GM23338 (cell line): ENCODE results near the gene DR1. TPM values are rescaled to one million over a fixed set of nuclear protein-coding genes. Genes with fewer than 3 reads are reported as not detected.

ENCODE experiments used
- ATAC-seq: fragments of 200-7000 bp; cut with Tn5 transposase; 3 replicates; pipeline ENCODE4 v1.9.1; 2020
- DNase-seq: peaks from one replicate; pipeline ENCODE4 v3.0.0-alpha.2; 2015; ENCODE audit warnings: low spot score
- H2AFZ ChIP-seq: fragments of 200-600 bp; sonication (generic); 2 replicates; pipeline ENCODE4 v1.8.0; 2016; ENCODE audit warnings: antibody characterized with exemption, mild to moderate bottlenecking, moderate library complexity
- H3F3A ChIP-seq: fragments of 200-600 bp; sonication (generic); replicated peaks from 2 replicates; pipeline ENCODE4 v1.8.0; 2017; ENCODE audit warnings: antibody characterized with exemption, mixed run types, low read depth
- H3K27ac ChIP-seq: fragments of 200-600 bp; sonication (generic); 2 replicates; pipeline ENCODE4 v1.6.1; 2016; ENCODE audit warnings: low read depth
- H3K27me3 ChIP-seq: fragments of 200-600 bp; sonication (generic); 2 replicates; pipeline ENCODE4 v1.8.0; 2016; ENCODE audit warnings: mild to moderate bottlenecking, mixed run types, moderate library complexity; ENCODE audit not compliant: insufficient read depth
- H3K36me3 ChIP-seq: fragments of 200-600 bp; sonication (generic); 2 replicates; pipeline ENCODE4 v1.8.0; 2016; ENCODE audit warnings: mild to moderate bottlenecking; ENCODE audit not compliant: insufficient read depth
- H3K4me1 ChIP-seq: fragments of 200-600 bp; sonication (generic); 2 replicates; pipeline ENCODE4 v1.8.0; 2016; ENCODE audit warnings: mild to moderate bottlenecking, moderate library complexity; ENCODE audit not compliant: insufficient read depth
- H3K4me2 ChIP-seq: fragments of 200-600 bp; sonication (generic); 2 replicates; pipeline ENCODE4 v1.7.1; 2017; ENCODE audit warnings: mixed run types
- H3K4me3 ChIP-seq: fragments of 200-600 bp; sonication (generic); 2 replicates; pipeline ENCODE4 v1.6.1; 2016; ENCODE audit warnings: mixed run types
- H3K79me2 ChIP-seq: fragments of 200-600 bp; sonication (generic); replicated peaks from 2 replicates; pipeline ENCODE4 v1.8.0; 2017; ENCODE audit warnings: mild to moderate bottlenecking; ENCODE audit not compliant: insufficient read depth
- H3K9me2 ChIP-seq: fragments of 200-600 bp; sonication (generic); 2 replicates; pipeline ENCODE4 v1.8.0; 2017; ENCODE audit not compliant: insufficient read depth
- H4K20me1 ChIP-seq: fragments of 200-600 bp; sonication (generic); replicated peaks from 2 replicates; pipeline ENCODE4 v1.8.0; 2017; ENCODE audit warnings: mild to moderate bottlenecking; ENCODE audit not compliant: insufficient read depth
- H3K27ac Mint-ChIP-seq: 2 replicates; pipeline ENCODE4 v1.8.0; 2020; ENCODE audit warnings: inconsistent platforms, mild to moderate bottlenecking, moderate library complexity, mixed read lengths
- H3K27me3 Mint-ChIP-seq: 3 replicates; pipeline ENCODE4 v1.8.0; 2022; ENCODE audit warnings: low read depth, mild to moderate bottlenecking, moderate library complexity, mixed read lengths, inconsistent platforms; ENCODE audit not compliant: insufficient read depth, poor library complexity
- H3K36me3 Mint-ChIP-seq: 3 replicates; pipeline ENCODE4 v1.8.0; 2021; ENCODE audit warnings: low read depth, mild to moderate bottlenecking, inconsistent platforms, moderate library complexity, mixed read lengths
- H3K4me1 Mint-ChIP-seq: 3 replicates; pipeline ENCODE4 v1.8.0; 2020; ENCODE audit warnings: mild to moderate bottlenecking, inconsistent platforms, mixed read lengths
- H3K4me3 Mint-ChIP-seq: 3 replicates; pipeline ENCODE4 v1.8.0; 2021; ENCODE audit warnings: moderate library complexity, mild to moderate bottlenecking, inconsistent platforms, mixed read lengths
- H3K9me3 Mint-ChIP-seq: 3 replicates; pipeline ENCODE4 v1.8.0; 2020; ENCODE audit warnings: moderate library complexity, mild to moderate bottlenecking, inconsistent platforms, mixed read lengths
- CREB1 ChIP-seq: fragments of 250-450 bp; sonication (Bioruptor Pico); IDR thresholded peaks from 2 replicates; pipeline ENCODE4 v1.5.0; 2020; ENCODE audit warnings: low read depth, mild to moderate bottlenecking, moderate library complexity
- REST ChIP-seq: IDR thresholded peaks from one replicate; pipeline ENCODE4 v1.6.1; 2018; ENCODE audit warnings: antibody characterized with exemption; ENCODE audit not compliant: unreplicated experiment
- ZNF331 ChIP-seq: fragments of 250-450 bp; sonication (Bioruptor Pico); IDR thresholded peaks from 2 replicates; pipeline ENCODE4 v1.5.0; 2020; ENCODE audit warnings: low read depth, mild to moderate bottlenecking, moderate library complexity
- polyA plus RNA-seq: library from polyadenylated mRNA; unstranded; fragments of >200 nt; fragmentation: Nextera tagmentation; extraction: Ambion mirVana; gene quantifications from 2 replicates; pipeline ENCODE4 v1.2.1, GENCODE V29; 2016
- total RNA-seq: library from RNA; depleted of rRNA; stranded (reverse); fragments of >200 nt; shearing (Covaris generic); gene quantifications from 2 replicates; pipeline ENCODE4 v1.2.3, GENCODE V29; 2014
- TF ChIP-seq, protein P1 (sequence below): fragments of 250-450 bp; sonication (Bioruptor Pico); IDR thresholded peaks from 2 replicates; pipeline ENCODE4 v1.5.0; 2020; ENCODE audit warnings: mild to moderate bottlenecking, moderate library complexity

Gene DR1
- total and polyA plus RNA-seq, 2 experiments from 2014 or later, result 20.9 to 61.2 TPM

- TF ChIP-seq CREB1 (CRISPR knock-in tag) (no peak), REST (no peak), ZNF331 (CRISPR knock-in tag) (no peak)
- TF ChIP-seq, protein P1, sequence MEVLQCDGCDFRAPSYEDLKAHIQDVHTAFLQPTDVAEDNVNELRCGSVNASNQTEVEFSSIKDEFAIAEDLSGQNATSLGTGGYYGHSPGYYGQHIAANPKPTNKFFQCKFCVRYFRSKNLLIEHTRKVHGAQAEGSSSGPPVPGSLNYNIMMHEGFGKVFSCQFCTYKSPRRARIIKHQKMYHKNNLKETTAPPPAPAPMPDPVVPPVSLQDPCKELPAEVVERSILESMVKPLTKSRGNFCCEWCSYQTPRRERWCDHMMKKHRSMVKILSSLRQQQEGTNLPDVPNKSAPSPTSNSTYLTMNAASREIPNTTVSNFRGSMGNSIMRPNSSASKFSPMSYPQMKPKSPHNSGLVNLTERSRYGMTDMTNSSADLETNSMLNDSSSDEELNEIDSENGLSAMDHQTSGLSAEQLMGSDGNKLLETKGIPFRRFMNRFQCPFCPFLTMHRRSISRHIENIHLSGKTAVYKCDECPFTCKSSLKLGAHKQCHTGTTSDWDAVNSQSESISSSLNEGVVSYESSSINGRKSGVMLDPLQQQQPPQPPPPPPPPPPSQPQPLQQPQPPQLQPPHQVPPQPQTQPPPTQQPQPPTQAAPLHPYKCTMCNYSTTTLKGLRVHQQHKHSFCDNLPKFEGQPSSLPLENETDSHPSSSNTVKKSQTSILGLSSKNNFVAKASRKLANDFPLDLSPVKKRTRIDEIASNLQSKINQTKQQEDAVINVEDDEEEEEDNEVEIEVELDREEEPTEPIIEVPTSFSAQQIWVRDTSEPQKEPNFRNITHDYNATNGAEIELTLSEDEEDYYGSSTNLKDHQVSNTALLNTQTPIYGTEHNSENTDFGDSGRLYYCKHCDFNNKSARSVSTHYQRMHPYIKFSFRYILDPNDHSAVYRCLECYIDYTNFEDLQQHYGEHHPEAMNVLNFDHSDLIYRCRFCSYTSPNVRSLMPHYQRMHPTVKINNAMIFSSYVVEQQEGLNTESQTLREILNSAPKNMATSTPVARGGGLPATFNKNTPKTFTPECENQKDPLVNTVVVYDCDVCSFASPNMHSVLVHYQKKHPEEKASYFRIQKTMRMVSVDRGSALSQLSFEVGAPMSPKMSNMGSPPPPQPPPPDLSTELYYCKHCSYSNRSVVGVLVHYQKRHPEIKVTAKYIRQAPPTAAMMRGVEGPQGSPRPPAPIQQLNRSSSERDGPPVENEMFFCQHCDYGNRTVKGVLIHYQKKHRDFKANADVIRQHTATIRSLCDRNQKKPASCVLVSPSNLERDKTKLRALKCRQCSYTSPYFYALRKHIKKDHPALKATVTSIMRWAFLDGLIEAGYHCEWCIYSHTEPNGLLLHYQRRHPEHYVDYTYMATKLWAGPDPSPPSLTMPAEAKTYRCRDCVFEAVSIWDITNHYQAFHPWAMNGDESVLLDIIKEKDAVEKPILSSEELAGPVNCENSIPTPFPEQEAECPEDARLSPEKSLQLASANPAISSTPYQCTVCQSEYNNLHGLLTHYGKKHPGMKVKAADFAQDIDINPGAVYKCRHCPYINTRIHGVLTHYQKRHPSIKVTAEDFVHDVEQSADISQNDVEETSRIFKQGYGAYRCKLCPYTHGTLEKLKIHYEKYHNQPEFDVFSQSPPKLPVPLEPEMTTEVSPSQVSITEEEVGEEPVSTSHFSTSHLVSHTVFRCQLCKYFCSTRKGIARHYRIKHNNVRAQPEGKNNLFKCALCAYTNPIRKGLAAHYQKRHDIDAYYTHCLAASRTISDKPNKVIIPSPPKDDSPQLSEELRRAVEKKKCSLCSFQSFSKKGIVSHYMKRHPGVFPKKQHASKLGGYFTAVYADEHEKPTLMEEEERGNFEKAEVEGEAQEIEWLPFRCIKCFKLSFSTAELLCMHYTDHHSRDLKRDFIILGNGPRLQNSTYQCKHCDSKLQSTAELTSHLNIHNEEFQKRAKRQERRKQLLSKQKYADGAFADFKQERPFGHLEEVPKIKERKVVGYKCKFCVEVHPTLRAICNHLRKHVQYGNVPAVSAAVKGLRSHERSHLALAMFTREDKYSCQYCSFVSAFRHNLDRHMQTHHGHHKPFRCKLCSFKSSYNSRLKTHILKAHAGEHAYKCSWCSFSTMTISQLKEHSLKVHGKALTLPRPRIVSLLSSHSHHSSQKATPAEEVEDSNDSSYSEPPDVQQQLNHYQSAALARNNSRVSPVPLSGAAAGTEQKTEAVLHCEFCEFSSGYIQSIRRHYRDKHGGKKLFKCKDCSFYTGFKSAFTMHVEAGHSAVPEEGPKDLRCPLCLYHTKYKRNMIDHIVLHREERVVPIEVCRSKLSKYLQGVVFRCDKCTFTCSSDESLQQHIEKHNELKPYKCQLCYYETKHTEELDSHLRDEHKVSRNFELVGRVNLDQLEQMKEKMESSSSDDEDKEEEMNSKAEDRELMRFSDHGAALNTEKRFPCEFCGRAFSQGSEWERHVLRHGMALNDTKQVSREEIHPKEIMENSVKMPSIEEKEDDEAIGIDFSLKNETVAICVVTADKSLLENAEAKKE (CRISPR knock-in tag), result no peak
- Histone ChIP-seq H3F3A (peaks cover 6% of the 10 kb centered on the region), H3K27ac (no peak overlapping the region), H3K4me1 (peaks cover 19% of the 10 kb centered on the region), H2AFZ (no peak overlapping the region), H3K79me2 (peaks cover 73% of the 10 kb centered on the region), H3K27me3 (no peaks in the 10 kb centered on the region), H3K36me3 (peaks cover 1% of the 10 kb centered on the region; the same call in 1 of the 2 replicates), H3K4me3 (peak overlapping the region; percentile 87), H3K4me2 (peak overlapping the region; percentile 83), H4K20me1 (peaks cover 21% of the 10 kb centered on the region), H3K9me2 (no peaks in the 10 kb centered on the region)
- H3K9me3 Mint-ChIP-seq, result no peaks in the 10 kb centered on the region
- peaks cover 9% of the 10 kb centered on the region for H3K27me3 Mint-ChIP-seq
- no peak for DNase-seq
- no peak for ATAC-seq
- peaks cover 7% of the 10 kb centered on the region; the same call in 2 of the 3 replicates for H3K36me3 Mint-ChIP-seq
- H3K4me3 Mint-ChIP-seq, result peak overlapping the region; percentile 90
- peaks cover 15% of the 10 kb centered on the region; the same call in 2 of the 3 replicates for H3K4me1 Mint-ChIP-seq
- no peak overlapping the region for H3K27ac Mint-ChIP-seq
Measured at GRCh38 chr1:93348104-93348728, 2.5 kb downstream of the DR1 start.
